Activated T-helper 2 cell treated with anti-CD3 and anti-CD28 coated beads, Interferon-gamma antibody, Interleukin-2, Interleukin-4, amounts not matched to agents 10 μg/mL and 5 μg/mL and 100 μg/mL, durations not matched to agents 14 hours and 24 hours and 36 hours (primary cell): ENCODE data around the gene TNXB. TPM values are rescaled to one million over a fixed set of nuclear protein-coding genes. Genes with fewer than 3 reads are reported as not detected.

Experiments
- DNase-seq: peaks from one replicate; pipeline ENCODE4 v3.0.0; 2021; ENCODE audit warnings: low spot score
- H3K27ac Mint-ChIP-seq: one replicate; pipeline ENCODE4 v1.8.0; 2021; ENCODE audit warnings: mixed read lengths
- H3K27me3 Mint-ChIP-seq: one replicate; pipeline ENCODE4 v1.8.0; 2021; ENCODE audit warnings: low read depth, mixed read lengths
- H3K36me3 Mint-ChIP-seq: one replicate; pipeline ENCODE4 v1.8.0; 2021; ENCODE audit warnings: low read depth, mixed read lengths
- H3K4me1 Mint-ChIP-seq: one replicate; pipeline ENCODE4 v1.8.0; 2021; ENCODE audit warnings: low read depth, mixed read lengths
- H3K4me3 Mint-ChIP-seq: one replicate; pipeline ENCODE4 v1.8.0; 2021; ENCODE audit warnings: low read depth, mild to moderate bottlenecking, moderate library complexity, mixed read lengths
- H3K9me3 Mint-ChIP-seq: one replicate; pipeline ENCODE4 v1.8.0; 2021; ENCODE audit warnings: mixed read lengths
- intact Hi-C: fragments of 100-400 bp; cut with micrococcal nuclease; formaldehyde crosslinking; loops from one replicate; pipeline ENCODE4 v1.15.1; 2023
- total RNA-seq: library from RNA; stranded (reverse); gene quantifications from 2 replicates; pipeline ENCODE4 v1.2.3, GENCODE V29; 2022

TNXB gene
- 4.3 and 5.0 TPM in 2 replicates for total RNA-seq

GRCh38 chr6:32109114-32109764 is at the start of gene TNXB:
Gene TNXB, minus strand, starts transcription at chr6:32109338. Its CDS starts 11,140 bp downstream, at chr6:32098198.
- peaks cover 1% of the 10 kb centered on the region for H3K4me1 Mint-ChIP-seq

GRCh38 chr6:32158052-32158451 is 48.9 kb upstream of the TNXB start:
- intact Hi-C loops = no loop called here
- no peak overlapping the region for H3K4me3 Mint-ChIP-seq

More at GRCh38 chr6:32109114-32109764, at the start of gene TNXB:
- no peak within 1 kb of the TSS for H3K4me3 Mint-ChIP-seq
- DNase-seq = no peak
- peaks cover 6% of the 10 kb centered on the region for H3K36me3 Mint-ChIP-seq
- intact Hi-C loops = no loop called here
- no peak within 1 kb of the TSS for H3K27ac Mint-ChIP-seq
- no peaks in the 10 kb centered on the region for H3K9me3 Mint-ChIP-seq
- H3K27me3 Mint-ChIP-seq = peaks cover 17% of the 10 kb centered on the region

GRCh38 chr6:32156891-32157290 is 47.8 kb upstream of the TNXB start:
- Mint-ChIP-seq H3K4me1 (peaks cover 12% of the 10 kb centered on the region), H3K4me3 (no peak overlapping the region), H3K36me3 (peaks cover 15% of the 10 kb centered on the region), H3K27me3 (peaks cover 13% of the 10 kb centered on the region), H3K9me3 (no peaks in the 10 kb centered on the region), H3K27ac (no peak overlapping the region)
- DNase-seq = no peak
- intact Hi-C loops = no loop called here

More at GRCh38 chr6:32158052-32158451, 48.9 kb upstream of the TNXB start:
- Mint-ChIP-seq H3K27me3 (peaks cover 3% of the 10 kb centered on the region), H3K27ac (no peak overlapping the region), H3K4me1 (peaks cover 9% of the 10 kb centered on the region), H3K9me3 (no peaks in the 10 kb centered on the region), H3K36me3 (peaks cover 15% of the 10 kb centered on the region)
- no peak for DNase-seq

GRCh38 chr6:32154514-32155161 is 45.5 kb upstream of the TNXB start:
- no peaks in the 10 kb centered on the region for H3K9me3 Mint-ChIP-seq
- intact Hi-C loops = loop anchor here (1.0 to 5.0 kb wide), 4 partner anchors 22 to 68 kb away; partner anchors contain the start of genes AGPAT1 and FKBPL
- peaks cover 28% of the 10 kb centered on the region for H3K27me3 Mint-ChIP-seq
- peak; percentile 55 for DNase-seq
- H3K27ac Mint-ChIP-seq = peak overlapping the region; percentile 82
- H3K36me3 Mint-ChIP-seq = peaks cover 15% of the 10 kb centered on the region
- peaks cover 15% of the 10 kb centered on the region for H3K4me1 Mint-ChIP-seq
- H3K4me3 Mint-ChIP-seq = peak overlapping the region; percentile 91

GRCh38 chr6:32153564-32154513 is 44.7 kb upstream of the TNXB start, which contains the start of gene PPT2:
Gene PPT2, plus strand, starts transcription at chr6:32154141. Its CDS starts 454 bp downstream, at chr6:32154595.
- Mint-ChIP-seq H3K36me3 (peaks cover 15% of the 10 kb centered on the region), H3K4me1 (peaks cover 18% of the 10 kb centered on the region), H3K9me3 (no peaks in the 10 kb centered on the region), H3K27me3 (peaks cover 31% of the 10 kb centered on the region), H3K27ac (peak within 1 kb of the TSS; percentile 82), H3K4me3 (peak within 1 kb of the TSS; percentile 91)
- intact Hi-C loops = loop anchor here (1.0 to 5.0 kb wide), 4 partner anchors 22 to 67 kb away; partner anchors contain the start of genes AGPAT1 and FKBPL
- DNase-seq = peak; percentile 55

GRCh38 chr6:32152769-32153563 is 43.8 kb upstream of the TNXB start:
- peaks cover 7% of the 10 kb centered on the region for H3K36me3 Mint-ChIP-seq
- DNase-seq = no peak
- H3K9me3 Mint-ChIP-seq = no peaks in the 10 kb centered on the region
- no peak overlapping the region for H3K27ac Mint-ChIP-seq
- H3K4me3 Mint-ChIP-seq = peak overlapping the region; percentile 67
- peaks cover 23% of the 10 kb centered on the region for H3K4me1 Mint-ChIP-seq
- intact Hi-C loops = loop anchor here (5.0 kb wide), 1 partner anchor 36 kb away; no protein-coding TSS in a partner anchor
- H3K27me3 Mint-ChIP-seq = peaks cover 38% of the 10 kb centered on the region

GRCh38 chr6:32151863-32152768 is 43.0 kb upstream of the TNXB start, which contains the start of gene PRRT1:
Gene PRRT1, minus strand, starts transcription at chr6:32151939. Its CDS starts 112 bp downstream, at chr6:32151827.
- intact Hi-C loops = loop anchor here (5.0 kb wide), 1 partner anchor 35 kb away; no protein-coding TSS in a partner anchor
- Mint-ChIP-seq H3K4me3 (peak within 1 kb of the TSS; percentile 28), H3K9me3 (no peaks in the 10 kb centered on the region), H3K27ac (no peak within 1 kb of the TSS), H3K36me3 (no peaks in the 10 kb centered on the region), H3K4me1 (peaks cover 26% of the 10 kb centered on the region), H3K27me3 (peaks cover 44% of the 10 kb centered on the region)
- no peak for DNase-seq

- H3K27ac Mint-ChIP-seq = no peak overlapping the region
- DNase-seq = no peak
- H3K4me1 Mint-ChIP-seq = peaks cover 26% of the 10 kb centered on the region
- intact Hi-C loops = loop anchor here (5.0 kb wide), 1 partner anchor 34 kb away; no protein-coding TSS in a partner anchor
- peaks cover 52% of the 10 kb centered on the region for H3K27me3 Mint-ChIP-seq
- H3K36me3 Mint-ChIP-seq = no peaks in the 10 kb centered on the region
- H3K9me3 Mint-ChIP-seq = no peaks in the 10 kb centered on the region
- no peak overlapping the region for H3K4me3 Mint-ChIP-seq
Measured at GRCh38 chr6:32151181-32151862, 42.2 kb upstream of the TNXB start.

GRCh38 chr6:32149932-32150870 is 41.1 kb upstream of the TNXB start:
- H3K27me3 Mint-ChIP-seq = peaks cover 58% of the 10 kb centered on the region

More at GRCh38 chr6:32149932-32150870, 41.1 kb upstream of the TNXB start:
- H3K4me1 Mint-ChIP-seq = peaks cover 22% of the 10 kb centered on the region
- H3K27ac Mint-ChIP-seq = no peak overlapping the region
- H3K9me3 Mint-ChIP-seq = no peaks in the 10 kb centered on the region
- no peak overlapping the region for H3K4me3 Mint-ChIP-seq
- H3K36me3 Mint-ChIP-seq = no peaks in the 10 kb centered on the region
- DNase-seq = no peak
- intact Hi-C loops = loop anchor here (5.0 kb wide), 1 partner anchor 33 kb away; no protein-coding TSS in a partner anchor
